Measurements from ENCODE around the gene FGD2.

DNA sequence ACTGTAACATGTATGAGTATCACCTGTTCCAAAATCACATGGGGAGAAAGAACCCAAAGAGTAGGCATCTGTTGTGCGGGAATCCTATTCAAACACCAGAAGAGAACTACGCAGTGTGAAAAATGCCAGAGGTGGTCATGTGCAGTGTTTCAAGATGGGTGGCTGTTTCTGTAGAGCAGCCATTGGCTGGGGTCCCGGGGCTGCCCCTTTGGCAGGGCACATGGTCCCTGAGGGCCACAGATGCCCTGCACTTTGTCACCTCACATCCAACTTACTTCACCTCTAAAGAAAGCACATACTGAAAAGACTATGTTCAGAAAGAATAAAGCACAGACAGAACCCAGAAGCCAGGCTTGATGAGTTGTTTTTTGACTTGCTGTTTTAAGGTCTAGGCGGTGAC is 31.8 kb upstream of the FGD2 start:
- TF ChIP-seq, protein P1, sequence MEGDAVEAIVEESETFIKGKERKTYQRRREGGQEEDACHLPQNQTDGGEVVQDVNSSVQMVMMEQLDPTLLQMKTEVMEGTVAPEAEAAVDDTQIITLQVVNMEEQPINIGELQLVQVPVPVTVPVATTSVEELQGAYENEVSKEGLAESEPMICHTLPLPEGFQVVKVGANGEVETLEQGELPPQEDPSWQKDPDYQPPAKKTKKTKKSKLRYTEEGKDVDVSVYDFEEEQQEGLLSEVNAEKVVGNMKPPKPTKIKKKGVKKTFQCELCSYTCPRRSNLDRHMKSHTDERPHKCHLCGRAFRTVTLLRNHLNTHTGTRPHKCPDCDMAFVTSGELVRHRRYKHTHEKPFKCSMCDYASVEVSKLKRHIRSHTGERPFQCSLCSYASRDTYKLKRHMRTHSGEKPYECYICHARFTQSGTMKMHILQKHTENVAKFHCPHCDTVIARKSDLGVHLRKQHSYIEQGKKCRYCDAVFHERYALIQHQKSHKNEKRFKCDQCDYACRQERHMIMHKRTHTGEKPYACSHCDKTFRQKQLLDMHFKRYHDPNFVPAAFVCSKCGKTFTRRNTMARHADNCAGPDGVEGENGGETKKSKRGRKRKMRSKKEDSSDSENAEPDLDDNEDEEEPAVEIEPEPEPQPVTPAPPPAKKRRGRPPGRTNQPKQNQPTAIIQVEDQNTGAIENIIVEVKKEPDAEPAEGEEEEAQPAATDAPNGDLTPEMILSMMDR (conservative IDR thresholded peaks at IDR 0.05; ENCODE audit: low read depth, low read length), result no peak
- TF ChIP-seq EZH2 (IDR thresholded peaks at IDR 0.05; ENCODE audit: low read length, unreplicated experiment), result no peak
